PFSK-1 (cell line): Measurements from ENCODE around the gene CCDC127. TPM values are rescaled to one million over a fixed set of nuclear protein-coding genes. Genes with fewer than 3 reads are reported as not detected.

Experiments used
- FOXP2 ChIP-seq: optimal IDR thresholded peaks from 2 replicates; pipeline ENCODE3; 2011; ENCODE audit warnings: borderline replicate concordance, control low read depth, inconsistent platforms; ENCODE audit not compliant: insufficient read depth; ENCODE audit errors: extremely low read length, extremely low read depth
- POLR2AphosphoS5 ChIP-seq: IDR thresholded peaks from 2 replicates; pipeline ENCODE4 v1.6.1; 2012; ENCODE audit warnings: low read depth, mild to moderate bottlenecking, control low read depth, low read length, moderate library complexity
- SIN3A ChIP-seq: IDR thresholded peaks from 2 replicates; pipeline ENCODE4 v1.6.1; 2012; ENCODE audit warnings: mild to moderate bottlenecking, low read length, moderate library complexity, borderline replicate concordance; ENCODE audit not compliant: insufficient read depth
- TAF1 ChIP-seq: IDR thresholded peaks from 2 replicates; pipeline ENCODE4 v1.6.1; 2012; ENCODE audit warnings: low read length, control low read depth, borderline replicate concordance; ENCODE audit not compliant: insufficient read depth
- polyA plus RNA-seq: library from polyadenylated mRNA; unstranded; fragments of >200 nt; gene quantifications from one replicate; pipeline ENCODE4 v1.2.1, GENCODE V29; 2012; ENCODE audit warnings: low read depth, missing spikeins; ENCODE audit not compliant: insufficient read length
- TF ChIP-seq, protein P1 (sequence below), 2 experiments: IDR thresholded peaks; 2 replicates each; pipeline versions ENCODE4 v1.6.1 to v1.8.0; 2011 to 2012; ENCODE audit warnings: low read depth in 2 of 2, low read length in 2 of 2, control low read depth in 1 of 2, inconsistent platforms in 1 of 2, mild to moderate bottlenecking in 1 of 2, moderate library complexity in 1 of 2; ENCODE audit not compliant: insufficient read depth in 1 of 2

CCDC127 gene, protein sequence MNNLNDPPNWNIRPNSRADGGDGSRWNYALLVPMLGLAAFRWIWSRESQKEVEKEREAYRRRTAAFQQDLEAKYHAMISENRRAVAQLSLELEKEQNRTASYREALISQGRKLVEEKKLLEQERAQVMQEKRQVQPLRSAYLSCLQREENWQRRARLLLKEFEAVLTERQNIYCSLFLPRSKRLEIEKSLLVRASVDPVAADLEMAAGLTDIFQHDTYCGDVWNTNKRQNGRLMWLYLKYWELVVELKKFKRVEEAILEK
- polyA plus RNA-seq, result 3.0 TPM

DNA sequence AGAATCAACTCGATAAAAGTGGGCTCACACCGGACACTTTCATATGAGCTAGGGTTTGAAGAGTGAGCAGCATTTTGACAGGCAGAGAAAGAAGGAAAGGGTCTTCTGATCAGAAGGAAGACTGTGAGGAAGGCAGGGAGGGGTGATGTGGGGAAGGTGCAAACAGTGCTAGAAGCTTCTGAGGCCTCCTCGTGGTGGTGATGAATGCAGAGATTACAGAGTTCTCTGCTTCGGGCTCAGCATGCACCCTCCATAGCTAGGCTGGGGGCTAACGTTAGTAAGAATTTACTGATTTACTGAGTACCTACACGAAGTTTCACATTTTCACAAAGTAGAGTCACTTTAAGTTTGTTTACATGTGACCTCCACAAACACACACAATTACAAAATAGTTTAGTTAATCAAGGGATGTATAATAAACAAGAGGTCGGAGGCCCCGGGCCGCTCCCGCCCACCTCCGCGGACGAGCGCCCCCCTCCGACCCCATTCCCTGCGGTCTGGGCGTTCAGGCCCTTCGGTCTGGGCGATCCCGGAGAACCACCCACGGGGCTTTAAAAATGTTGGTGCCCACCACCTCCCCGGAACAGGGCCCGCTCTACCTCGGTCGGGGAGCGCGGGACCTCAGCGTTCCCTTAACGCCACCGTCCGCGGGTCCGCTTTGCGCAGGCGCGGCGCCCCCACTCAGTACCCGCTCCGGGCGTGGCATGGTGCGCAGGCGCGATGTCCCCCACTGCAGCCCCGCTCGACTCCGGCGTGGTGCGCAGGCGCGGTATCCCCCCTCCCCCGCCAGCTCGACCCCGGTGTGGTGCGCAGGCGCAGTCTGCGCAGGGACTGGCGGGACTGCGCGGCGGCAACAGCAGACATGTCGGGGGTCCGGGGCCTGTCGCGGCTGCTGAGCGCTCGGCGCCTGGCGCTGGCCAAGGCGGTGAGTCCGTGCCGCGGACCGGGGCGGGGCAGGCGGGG lies at the start of gene CCDC127, which contains the start of gene SDHA:
TSS of gene CCDC127 (minus strand) at position 660 of the 963 bp plus-strand sequence. CDS start 1,304 bp downstream, outside the sequence.
TSS of gene SDHA (plus strand) at position 827 of the 963 bp plus-strand sequence. CDS start at position 863, 36 bp downstream.
- TF ChIP-seq, protein P1, sequence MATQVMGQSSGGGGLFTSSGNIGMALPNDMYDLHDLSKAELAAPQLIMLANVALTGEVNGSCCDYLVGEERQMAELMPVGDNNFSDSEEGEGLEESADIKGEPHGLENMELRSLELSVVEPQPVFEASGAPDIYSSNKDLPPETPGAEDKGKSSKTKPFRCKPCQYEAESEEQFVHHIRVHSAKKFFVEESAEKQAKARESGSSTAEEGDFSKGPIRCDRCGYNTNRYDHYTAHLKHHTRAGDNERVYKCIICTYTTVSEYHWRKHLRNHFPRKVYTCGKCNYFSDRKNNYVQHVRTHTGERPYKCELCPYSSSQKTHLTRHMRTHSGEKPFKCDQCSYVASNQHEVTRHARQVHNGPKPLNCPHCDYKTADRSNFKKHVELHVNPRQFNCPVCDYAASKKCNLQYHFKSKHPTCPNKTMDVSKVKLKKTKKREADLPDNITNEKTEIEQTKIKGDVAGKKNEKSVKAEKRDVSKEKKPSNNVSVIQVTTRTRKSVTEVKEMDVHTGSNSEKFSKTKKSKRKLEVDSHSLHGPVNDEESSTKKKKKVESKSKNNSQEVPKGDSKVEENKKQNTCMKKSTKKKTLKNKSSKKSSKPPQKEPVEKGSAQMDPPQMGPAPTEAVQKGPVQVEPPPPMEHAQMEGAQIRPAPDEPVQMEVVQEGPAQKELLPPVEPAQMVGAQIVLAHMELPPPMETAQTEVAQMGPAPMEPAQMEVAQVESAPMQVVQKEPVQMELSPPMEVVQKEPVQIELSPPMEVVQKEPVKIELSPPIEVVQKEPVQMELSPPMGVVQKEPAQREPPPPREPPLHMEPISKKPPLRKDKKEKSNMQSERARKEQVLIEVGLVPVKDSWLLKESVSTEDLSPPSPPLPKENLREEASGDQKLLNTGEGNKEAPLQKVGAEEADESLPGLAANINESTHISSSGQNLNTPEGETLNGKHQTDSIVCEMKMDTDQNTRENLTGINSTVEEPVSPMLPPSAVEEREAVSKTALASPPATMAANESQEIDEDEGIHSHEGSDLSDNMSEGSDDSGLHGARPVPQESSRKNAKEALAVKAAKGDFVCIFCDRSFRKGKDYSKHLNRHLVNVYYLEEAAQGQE (IDR thresholded peaks at IDR 0.05; ENCODE audit: insufficient read depth in 1 of 2, low read depth in 2 of 2, low read length in 2 of 2), result 0 out of 4 replicates have a peak, but pooled peaks of 1 of the 2 experiments have one; percentile 10
- TF ChIP-seq POLR2AphosphoS5, result peak; percentile 69
- TF ChIP-seq TAF1, result peak; percentile 65; the same call in 1 of the 2 replicates

DNA sequence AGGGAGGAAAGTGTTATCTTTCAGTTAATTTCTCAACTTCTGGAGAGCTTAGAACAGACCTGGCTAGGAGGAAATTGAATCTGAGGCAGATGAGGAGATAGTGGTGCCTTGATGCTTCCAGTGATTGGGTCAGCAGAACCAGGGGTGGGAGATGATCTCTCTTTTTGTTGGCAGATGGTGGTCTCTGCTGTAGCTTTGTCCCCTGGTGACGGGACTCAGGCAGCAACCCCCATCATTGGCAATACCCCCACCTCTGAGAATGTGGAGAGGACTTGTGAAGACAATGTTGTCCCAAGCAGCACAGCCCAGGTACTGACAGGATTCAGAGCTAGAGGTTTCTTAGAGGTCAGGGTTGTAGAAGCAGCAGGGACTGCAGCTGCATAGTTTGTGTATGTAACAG lies 49.8 kb upstream of the CCDC127 start:
- TF ChIP-seq TAF1 (no peak), SIN3A (no peak)

DNA sequence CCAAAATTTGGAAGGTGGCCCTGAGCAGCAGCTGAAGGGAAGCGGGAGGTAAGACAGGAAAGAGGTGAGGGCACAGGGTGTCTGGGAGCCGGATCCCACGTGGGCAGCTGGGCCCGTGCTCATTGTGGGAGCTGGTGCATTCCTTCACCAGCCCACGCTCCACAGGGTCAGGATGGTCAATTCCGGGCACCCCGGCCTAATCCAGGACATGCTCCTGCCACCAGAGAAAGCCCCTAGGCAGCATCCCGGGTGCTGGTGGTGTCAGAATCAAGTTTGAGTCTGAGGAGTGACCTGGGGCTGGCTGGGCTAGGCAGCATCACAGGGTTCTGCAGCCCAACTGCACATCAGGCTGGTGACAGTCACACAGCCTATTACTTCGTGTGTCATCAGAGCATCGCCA lies 46.4 kb upstream of the CCDC127 start:
- no peak for TF ChIP-seq FOXP2
- no peak for TF ChIP-seq TAF1
- TF ChIP-seq POLR2AphosphoS5, result no peak
- TF ChIP-seq, protein P1 (IDR thresholded peaks at IDR 0.05; ENCODE audit: insufficient read depth in 1 of 2, low read depth in 2 of 2, low read length in 2 of 2), result no peak
- no peak for TF ChIP-seq SIN3A

- no peak for TF ChIP-seq TAF1
- TF ChIP-seq, protein P1 (IDR thresholded peaks at IDR 0.05; ENCODE audit: insufficient read depth in 1 of 2, low read depth in 2 of 2, low read length in 2 of 2), result no peak
- TF ChIP-seq SIN3A, result no peak
- no peak for TF ChIP-seq POLR2AphosphoS5
- no peak for TF ChIP-seq FOXP2
Measured at GRCh38 chr5:257148-257547, 39.2 kb upstream of the CCDC127 start.

DNA sequence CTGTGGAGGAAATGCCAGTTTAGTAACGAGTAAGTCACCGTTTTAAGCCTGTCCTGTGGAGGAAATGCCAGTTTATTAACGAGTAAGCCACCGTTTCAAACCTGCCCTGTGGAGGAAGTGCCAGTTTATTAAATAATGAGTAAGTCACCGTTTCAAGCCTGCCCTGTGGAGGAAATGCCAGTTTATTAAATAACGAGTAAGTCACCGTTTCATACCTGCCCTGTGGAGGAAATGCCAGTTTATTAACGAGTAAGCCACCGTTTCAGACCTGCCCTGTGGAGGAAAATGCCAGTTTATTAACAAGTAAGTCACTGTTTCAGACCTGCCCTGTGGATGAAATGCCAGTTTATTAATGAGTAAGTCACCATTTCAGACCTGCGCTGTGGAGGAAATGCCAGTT lies 34.6 kb upstream of the CCDC127 start:
- TF ChIP-seq TAF1 (no peak), POLR2AphosphoS5 (no peak), SIN3A (no peak), FOXP2 (no peak)
- TF ChIP-seq, protein P1 (IDR thresholded peaks at IDR 0.05; ENCODE audit: insufficient read depth in 1 of 2, low read depth in 2 of 2, low read length in 2 of 2), result no peak
